Sigmoid colon (tissue), 4 donors: ENCODE measurements around the gene SLC6A6.

Source experiments
- CTCF ChIP-seq, 4 experiments: fragments of 450-650 bp in 3 of 4; fragments of 200-600 bp in 1 of 4; IDR thresholded peaks; one replicate each; pipeline ENCODE4 v1.5.1; 2016 to 2019; ENCODE audit warnings: antibody characterized with exemption in 4 of 4, mild to moderate bottlenecking in 3 of 4, moderate library complexity in 2 of 4
- EP300 ChIP-seq, 4 donors: sonication (generic); formaldehyde crosslinking; IDR thresholded peaks; one replicate each; pipeline ENCODE4 v1.6.1; 2017; ENCODE audit warnings: antibody characterized with exemption in 4 of 4

GRCh38 chr3:14451844-14452739 lies 49.7 kb downstream of the SLC6A6 start:
- TF ChIP-seq CTCF (IDR thresholded peaks at IDR 0.05) (no peak), EP300 (IDR thresholded peaks at IDR 0.05) (peak in 2 of 4 donors; percentile 44 to 98)
